H9 (cell line): ENCODE data around the gene PSME1. TPM values are rescaled to one million over a fixed set of nuclear protein-coding genes. Genes with fewer than 3 reads are reported as not detected.

Source experiments
- DNase-seq: peaks from one replicate; pipeline ENCODE4 v3.0.0-alpha.2; 2017
- H2AFZ ChIP-seq: one replicate; pipeline ENCODE4 v1.6.1; 2013; ENCODE audit warnings: mild to moderate bottlenecking, low read length, control low read depth, moderate library complexity
- H2AK5ac ChIP-seq: 2 replicates; pipeline ENCODE4 v1.6.1; 2013; ENCODE audit warnings: low read length, control low read depth, mixed read lengths; ENCODE audit not compliant: insufficient read length
- H2BK120ac ChIP-seq: one replicate; pipeline ENCODE4 v1.6.1; 2013; ENCODE audit warnings: low read depth, mild to moderate bottlenecking, low read length, control low read depth, inconsistent platforms; ENCODE audit not compliant: poor library complexity, severe bottlenecking
- H2BK12ac ChIP-seq: 2 replicates; pipeline ENCODE4 v1.6.1; 2013; ENCODE audit warnings: low read length, control low read depth, mixed read lengths, low read depth; ENCODE audit not compliant: insufficient read length
- H2BK15ac ChIP-seq: 2 replicates; pipeline ENCODE4 v1.6.1; 2013; ENCODE audit warnings: low read depth, low read length, control low read depth
- H2BK20ac ChIP-seq: one replicate; pipeline ENCODE4 v1.6.1; 2013; ENCODE audit warnings: low read depth, mild to moderate bottlenecking, low read length, control low read depth, inconsistent platforms; ENCODE audit not compliant: poor library complexity, severe bottlenecking
- H2BK5ac ChIP-seq: 2 replicates; pipeline ENCODE4 v1.6.1; 2013; ENCODE audit warnings: low read length, control low read depth, mixed read lengths; ENCODE audit not compliant: insufficient read length
- H3K14ac ChIP-seq: 2 replicates; pipeline ENCODE4 v1.6.1; 2013; ENCODE audit warnings: low read length, control low read depth; ENCODE audit not compliant: insufficient read depth
- H3K18ac ChIP-seq: 2 replicates; pipeline ENCODE4 v1.6.1; 2013; ENCODE audit warnings: low read depth, mild to moderate bottlenecking, mixed read lengths, low read length, control low read depth; ENCODE audit not compliant: insufficient read length
- H3K23ac ChIP-seq: 2 replicates; pipeline ENCODE4 v1.6.1; 2013; ENCODE audit warnings: low read length, control low read depth, mixed read lengths, low read depth; ENCODE audit not compliant: insufficient read length
- H3K23me2 ChIP-seq: 2 replicates; pipeline ENCODE4 v1.6.1; 2013; ENCODE audit warnings: low read depth, mild to moderate bottlenecking, mixed read lengths, low read length, control low read depth; ENCODE audit not compliant: insufficient read length, poor library complexity, severe bottlenecking
- H3K27ac ChIP-seq: 2 replicates; pipeline ENCODE4 v1.5.1; 2013; ENCODE audit warnings: low read length, control low read depth, mixed read lengths, low read depth; ENCODE audit not compliant: insufficient read length
- H3K27me3 ChIP-seq: 2 replicates; pipeline ENCODE4 v1.6.1; 2013; ENCODE audit warnings: low read length, control low read depth, inconsistent platforms; ENCODE audit not compliant: insufficient read depth
- H3K4ac ChIP-seq: 2 replicates; pipeline ENCODE4 v1.6.1; 2013; ENCODE audit warnings: low read depth, mild to moderate bottlenecking, control low read depth, inconsistent platforms, low read length, moderate library complexity
- H3K4me1 ChIP-seq: 2 replicates; pipeline ENCODE4 v1.6.1; 2013; ENCODE audit warnings: low read length, control low read depth, inconsistent platforms; ENCODE audit not compliant: insufficient read depth
- H3K4me2 ChIP-seq: 2 replicates; pipeline ENCODE4 v1.6.1; 2013; ENCODE audit warnings: low read length, control low read depth, mixed read lengths; ENCODE audit not compliant: insufficient read length, insufficient read depth
- H3K56ac ChIP-seq: 2 replicates; pipeline ENCODE4 v1.6.1; 2013; ENCODE audit warnings: low read depth, mild to moderate bottlenecking, mixed read lengths, low read length, control low read depth; ENCODE audit not compliant: insufficient read length
- H3K79me1 ChIP-seq: 2 replicates; pipeline ENCODE4 v1.6.1; 2013; ENCODE audit warnings: low read depth, mild to moderate bottlenecking, moderate library complexity, low read length, control low read depth, inconsistent platforms; ENCODE audit not compliant: insufficient read depth, poor library complexity, severe bottlenecking
- H3K79me2 ChIP-seq: 2 replicates; pipeline ENCODE4 v1.6.1; 2013; ENCODE audit warnings: low read length, control low read depth, inconsistent platforms; ENCODE audit not compliant: insufficient read depth
- H3K9ac ChIP-seq: 2 replicates; pipeline ENCODE4 v1.6.1; 2013; ENCODE audit warnings: low read length, control low read depth, mixed read lengths; ENCODE audit not compliant: insufficient read length; ENCODE audit errors: extremely low read depth
- H3K9me3 ChIP-seq: one replicate; pipeline ENCODE4 v1.6.1; 2013; ENCODE audit warnings: low read depth, low read length, inconsistent platforms; ENCODE audit not compliant: control insufficient read depth
- H3T11ph ChIP-seq: one replicate; pipeline ENCODE4 v1.6.1; 2013; ENCODE audit warnings: mild to moderate bottlenecking, low read length, control low read depth, inconsistent platforms
- H4K20me1 ChIP-seq: one replicate; pipeline ENCODE4 v1.6.1; 2013; ENCODE audit not compliant: control insufficient read depth, insufficient read length, insufficient read depth
- H4K5ac ChIP-seq: 2 replicates; pipeline ENCODE4 v1.6.1; 2013; ENCODE audit warnings: low read depth, mild to moderate bottlenecking, mixed read lengths, low read length, control low read depth; ENCODE audit not compliant: insufficient read length
- H4K8ac ChIP-seq: replicated peaks from 2 replicates; pipeline ENCODE4 v1.6.1; 2013; ENCODE audit warnings: low read length, control low read depth, mixed read lengths, low read depth; ENCODE audit not compliant: insufficient read length
- H4K91ac ChIP-seq: 2 replicates; pipeline ENCODE4 v1.6.1; 2013; ENCODE audit warnings: low read depth, mild to moderate bottlenecking, moderate library complexity, mixed read lengths, low read length, control low read depth; ENCODE audit not compliant: insufficient read length
- H3K27ac Mint-ChIP-seq, 3 experiments: 2 replicates in 2 of 3; 3 replicates in 1 of 3; pipeline ENCODE4 v1.8.0; 2020 to 2021; ENCODE audit warnings: mixed read lengths in 3 of 3, mild to moderate bottlenecking in 1 of 3, moderate library complexity in 1 of 3
- H3K27me3 Mint-ChIP-seq: 2 replicates; pipeline ENCODE4 v1.8.0; 2021; ENCODE audit warnings: low read depth, mild to moderate bottlenecking, moderate library complexity, mixed read lengths
- H3K36me3 Mint-ChIP-seq, 3 experiments: 2 replicates in 2 of 3; 3 replicates in 1 of 3; pipeline ENCODE4 v1.8.0; 2020 to 2021; ENCODE audit warnings: low read depth in 3 of 3, mixed read lengths in 3 of 3; ENCODE audit not compliant: insufficient read depth in 1 of 3
- H3K4me1 Mint-ChIP-seq, 2 experiments: 2 replicates each; pipeline ENCODE4 v1.8.0; 2020; ENCODE audit warnings: mixed read lengths in 2 of 2
- H3K4me3 Mint-ChIP-seq, 2 experiments: 2 replicates in 1 of 2; 3 replicates in 1 of 2; pipeline ENCODE4 v1.8.0; 2020 to 2021; ENCODE audit warnings: mild to moderate bottlenecking in 2 of 2, mixed read lengths in 2 of 2, moderate library complexity in 1 of 2
- H3K9me3 Mint-ChIP-seq, 2 experiments: 2 replicates in 1 of 2; 3 replicates in 1 of 2; pipeline ENCODE4 v1.8.0; 2020; ENCODE audit warnings: mild to moderate bottlenecking in 2 of 2, mixed read lengths in 2 of 2, moderate library complexity in 1 of 2
- WGBS: extraction: QIAGEN DNeasy Blood & Tissue Kit; methylation state at CpG from one replicate; pipeline ENCODE4 v1.1.7; 2013; ENCODE audit warnings: missing lambda C conversion rate, low lambda C conversion rate, mixed read lengths; ENCODE audit not compliant: insufficient read length; ENCODE audit errors: extremely low coverage; 5-methylcytosine and 5-hydroxymethylcytosine counted together
- total RNA-seq: library from RNA; stranded (reverse); gene quantifications from 2 replicates; pipeline ENCODE4 v1.2.1, GENCODE V29; 2021
- TF ChIP-seq, protein P1 (sequence below): fragments of 200-600 bp; sonication (generic); conservative IDR thresholded peaks from 3 replicates; pipeline ENCODE4 v1.8.0; 2021; ENCODE audit warnings: antibody characterized with exemption, mild to moderate bottlenecking

PSME1 gene
- total RNA-seq, 1 experiment from 2014 or later: 109 TPM

DNA sequence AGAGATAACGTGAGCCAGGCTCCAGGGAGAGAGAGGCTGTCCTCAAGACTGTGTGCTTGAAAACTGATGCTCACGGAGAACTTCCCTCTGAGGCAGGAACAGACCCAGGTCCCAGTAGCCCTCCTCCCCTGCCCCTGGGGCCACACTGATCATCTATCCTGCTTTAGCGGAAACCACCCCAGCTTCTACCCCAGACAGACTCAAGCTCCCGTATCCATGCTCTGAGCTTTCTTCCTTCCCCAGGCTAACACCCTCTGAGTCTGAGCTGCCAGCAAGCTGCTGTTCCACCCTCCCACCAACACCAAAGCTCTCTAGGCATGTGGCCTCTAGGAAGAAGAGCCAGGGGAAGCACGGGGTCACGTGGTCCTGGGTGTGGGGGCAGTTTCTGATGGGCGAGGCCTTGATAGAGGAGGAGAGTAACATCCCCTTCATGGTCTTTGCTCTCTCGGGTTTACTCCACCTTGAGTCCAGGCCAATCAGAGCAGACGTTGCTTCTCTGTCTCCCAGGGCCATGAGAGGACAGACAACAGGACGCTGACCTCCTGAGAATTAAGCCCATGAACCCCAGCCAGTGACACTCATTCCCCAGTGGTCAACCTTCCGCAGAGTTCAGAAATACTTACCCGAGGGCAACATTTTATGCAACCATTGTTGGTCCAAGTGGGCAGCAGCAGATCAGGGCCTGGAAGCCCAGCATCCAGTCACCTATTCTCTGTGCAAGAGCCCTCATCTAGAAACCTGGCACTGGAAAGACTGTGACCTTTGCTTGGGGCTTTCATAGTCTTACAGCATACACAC, 40.5 kb upstream of the PSME1 start:
- Histone ChIP-seq H3K27ac (no peak overlapping the region), H3K9me3 (no peaks in the 10 kb centered on the region), H3K23me2 (peaks cover 6% of the 10 kb centered on the region), H3K79me2 (no peaks in the 10 kb centered on the region; the same call in 1 of the 2 replicates), H3K56ac (no peak overlapping the region), H3K27me3 (no peaks in the 10 kb centered on the region), H2BK15ac (no peak overlapping the region), H4K91ac (no peak overlapping the region), H2AK5ac (no peak overlapping the region), H3K14ac (peak overlapping the region; percentile 84; the same call in 1 of the 2 replicates), H2BK120ac (no peak overlapping the region), H3K9ac (peak overlapping the region; percentile 89), H4K20me1 (no peaks in the 10 kb centered on the region), H3K18ac (peak overlapping the region; percentile 3), H2AFZ (no peak overlapping the region), H4K5ac (no peak overlapping the region), H2BK12ac (no peak overlapping the region), H3K4me1 (no peaks in the 10 kb centered on the region; the same call in 1 of the 2 replicates), H4K8ac (no peak overlapping the region), H3K4ac (no peak overlapping the region), H2BK5ac (no peak overlapping the region), H2BK20ac (no peak overlapping the region), H3K79me1 (no peaks in the 10 kb centered on the region), H3K4me2 (peak overlapping the region; percentile 85), H3T11ph (no peak overlapping the region), H3K23ac (no peak overlapping the region)
- peaks cover 0 to 2% of the 10 kb centered on the region in 2 experiments; a peak in 3 of 5 replicates for H3K9me3 Mint-ChIP-seq
- H3K4me3 Mint-ChIP-seq: peak overlapping the region; percentile 90 to 93
- no CpG with 5 or more reads among the region's 12 CpGs for WGBS
- peak overlapping the region; percentile 92 to 97 (median 95) for H3K27ac Mint-ChIP-seq
- TF ChIP-seq, protein P1, sequence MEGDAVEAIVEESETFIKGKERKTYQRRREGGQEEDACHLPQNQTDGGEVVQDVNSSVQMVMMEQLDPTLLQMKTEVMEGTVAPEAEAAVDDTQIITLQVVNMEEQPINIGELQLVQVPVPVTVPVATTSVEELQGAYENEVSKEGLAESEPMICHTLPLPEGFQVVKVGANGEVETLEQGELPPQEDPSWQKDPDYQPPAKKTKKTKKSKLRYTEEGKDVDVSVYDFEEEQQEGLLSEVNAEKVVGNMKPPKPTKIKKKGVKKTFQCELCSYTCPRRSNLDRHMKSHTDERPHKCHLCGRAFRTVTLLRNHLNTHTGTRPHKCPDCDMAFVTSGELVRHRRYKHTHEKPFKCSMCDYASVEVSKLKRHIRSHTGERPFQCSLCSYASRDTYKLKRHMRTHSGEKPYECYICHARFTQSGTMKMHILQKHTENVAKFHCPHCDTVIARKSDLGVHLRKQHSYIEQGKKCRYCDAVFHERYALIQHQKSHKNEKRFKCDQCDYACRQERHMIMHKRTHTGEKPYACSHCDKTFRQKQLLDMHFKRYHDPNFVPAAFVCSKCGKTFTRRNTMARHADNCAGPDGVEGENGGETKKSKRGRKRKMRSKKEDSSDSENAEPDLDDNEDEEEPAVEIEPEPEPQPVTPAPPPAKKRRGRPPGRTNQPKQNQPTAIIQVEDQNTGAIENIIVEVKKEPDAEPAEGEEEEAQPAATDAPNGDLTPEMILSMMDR: no peak
- DNase-seq: peak; percentile 87
- H3K27me3 Mint-ChIP-seq: peaks cover 4% of the 10 kb centered on the region
- peaks cover 21 to 32% of the 10 kb centered on the region in 2 experiments for H3K4me1 Mint-ChIP-seq
- peaks cover 33 to 47% (median 36%) of the 10 kb centered on the region in 3 experiments; a peak in 6 of 7 replicates for H3K36me3 Mint-ChIP-seq
